OCI-LY1 (cell line): ENCODE data around the gene PA2G4.

Experiments used
- H2AFZ ChIP-seq: fragments of 200-600 bp; sonication (generic), shearing (Covaris generic); 2 replicates; pipeline ENCODE4 v1.6.0; 2014; ENCODE audit warnings: antibody characterized with exemption, mild to moderate bottlenecking, low read length
- H3F3A ChIP-seq: fragments of 200-600 bp; sonication (generic), shearing (Covaris generic); 2 replicates; pipeline ENCODE4 v1.6.0; 2014; ENCODE audit warnings: mild to moderate bottlenecking, antibody characterized with exemption, low read length, moderate library complexity; ENCODE audit not compliant: insufficient read depth
- H3K27ac ChIP-seq: fragments of 200-600 bp; sonication (generic); 2 replicates; pipeline ENCODE4 v1.5.1; 2014; ENCODE audit warnings: low read length, mixed run types, mild to moderate bottlenecking, low read depth; ENCODE audit not compliant: poor library complexity, severe bottlenecking
- H3K27me3 ChIP-seq: fragments of 200-600 bp; sonication (generic); 2 replicates; pipeline ENCODE4 v1.6.0; 2014; ENCODE audit warnings: antibody characterized with exemption, mild to moderate bottlenecking, low read length, moderate library complexity; ENCODE audit not compliant: insufficient read depth
- H3K36me3 ChIP-seq: fragments of 200-600 bp; sonication (generic); 2 replicates; pipeline ENCODE4 v1.6.1; 2014; ENCODE audit warnings: mild to moderate bottlenecking, antibody characterized with exemption, low read length, moderate library complexity, mixed read lengths; ENCODE audit not compliant: insufficient read depth
- H3K4me1 ChIP-seq: fragments of 200-600 bp; sonication (generic); 2 replicates; pipeline ENCODE4 v1.5.1; 2014; ENCODE audit warnings: mild to moderate bottlenecking, low read length, moderate library complexity; ENCODE audit not compliant: insufficient read depth, severe bottlenecking
- H3K4me2 ChIP-seq: fragments of 200-600 bp; sonication (generic), shearing (Covaris generic); 2 replicates; pipeline ENCODE4 v1.6.1; 2014; ENCODE audit warnings: low read length
- H3K4me3 ChIP-seq: fragments of 200-600 bp; sonication (generic); 2 replicates; pipeline ENCODE4 v1.5.1; 2014; ENCODE audit warnings: low read length, low read depth, mild to moderate bottlenecking, mixed read lengths; ENCODE audit not compliant: poor library complexity, severe bottlenecking
- H3K79me2 ChIP-seq: fragments of 200-600 bp; shearing (Covaris generic); 2 replicates; pipeline ENCODE4 v1.6.1; 2016; ENCODE audit warnings: mixed run types, low read length, mixed read lengths; ENCODE audit not compliant: insufficient read depth
- H3K9ac ChIP-seq: fragments of 200-600 bp; sonication (generic), shearing (Covaris generic); 2 replicates; pipeline ENCODE4 v1.6.1; 2014; ENCODE audit warnings: mild to moderate bottlenecking, low read length, mixed read lengths
- H3K9me2 ChIP-seq: fragments of 200-600 bp; sonication (generic), shearing (Covaris generic); 2 replicates; pipeline ENCODE4 v1.6.1; 2014; ENCODE audit warnings: low read depth, mild to moderate bottlenecking, low read length, mixed read lengths
- H3K9me3 ChIP-seq: fragments of 200-600 bp; shearing (Covaris generic); 2 replicates; pipeline ENCODE4 v1.6.1; 2014; ENCODE audit warnings: low read length, mixed read lengths
- H4K20me1 ChIP-seq: fragments of 200-600 bp; sonication (generic), shearing (Covaris generic); 2 replicates; pipeline ENCODE4 v1.6.0; 2016; ENCODE audit warnings: mild to moderate bottlenecking, low read length; ENCODE audit not compliant: insufficient read depth
- EZH2 ChIP-seq: fragments of 200-600 bp; sonication (generic), shearing (Covaris generic); IDR thresholded peaks from 2 replicates; pipeline ENCODE4 v1.8.0; 2017; ENCODE audit warnings: borderline replicate concordance, mixed run types, mild to moderate bottlenecking, antibody characterized with exemption, low read length, moderate library complexity, mixed read lengths
- TF ChIP-seq, protein P1 (sequence below): fragments of 200-600 bp; sonication (generic), shearing (Covaris generic); IDR thresholded peaks from 2 replicates; pipeline ENCODE4 v1.5.1; 2017; ENCODE audit warnings: mild to moderate bottlenecking, antibody characterized with exemption, low read length, moderate library complexity, mixed read lengths

PA2G4 gene

DNA sequence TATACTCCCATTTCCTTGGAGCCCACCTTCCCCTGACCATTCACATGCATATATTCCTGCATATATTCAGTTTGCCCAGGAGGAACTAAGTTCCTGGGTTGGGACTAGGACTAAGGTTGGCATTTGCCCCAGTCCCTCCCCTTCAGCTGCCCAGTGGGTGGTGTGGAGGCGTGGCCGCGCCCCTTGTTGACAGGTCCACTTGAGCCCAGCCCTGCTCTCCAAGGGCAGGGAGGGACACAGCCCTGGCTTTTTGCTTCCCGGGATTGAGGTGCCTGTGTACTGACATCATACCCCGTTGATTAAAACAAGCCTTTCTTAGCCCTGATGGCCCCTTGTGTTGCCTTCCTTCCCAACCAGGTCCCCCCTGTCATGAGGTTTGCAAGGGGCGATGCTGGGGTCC lies 17.1 kb upstream of the PA2G4 start:
- Histone ChIP-seq H3K9ac (no peak overlapping the region), H3K9me2 (no peaks in the 10 kb centered on the region), H3K27ac (no peak overlapping the region), H3K79me2 (no peaks in the 10 kb centered on the region), H3K9me3 (no peaks in the 10 kb centered on the region), H3F3A (no peaks in the 10 kb centered on the region), H3K36me3 (no peaks in the 10 kb centered on the region), H2AFZ (no peak overlapping the region), H3K27me3 (0 out of 2 replicates have a peak, but pooled peaks cover 2% of the 10 kb centered on the region), H3K4me3 (no peak overlapping the region), H3K4me1 (no peaks in the 10 kb centered on the region), H4K20me1 (no peaks in the 10 kb centered on the region), H3K4me2 (no peak overlapping the region)
- TF ChIP-seq, protein P1, sequence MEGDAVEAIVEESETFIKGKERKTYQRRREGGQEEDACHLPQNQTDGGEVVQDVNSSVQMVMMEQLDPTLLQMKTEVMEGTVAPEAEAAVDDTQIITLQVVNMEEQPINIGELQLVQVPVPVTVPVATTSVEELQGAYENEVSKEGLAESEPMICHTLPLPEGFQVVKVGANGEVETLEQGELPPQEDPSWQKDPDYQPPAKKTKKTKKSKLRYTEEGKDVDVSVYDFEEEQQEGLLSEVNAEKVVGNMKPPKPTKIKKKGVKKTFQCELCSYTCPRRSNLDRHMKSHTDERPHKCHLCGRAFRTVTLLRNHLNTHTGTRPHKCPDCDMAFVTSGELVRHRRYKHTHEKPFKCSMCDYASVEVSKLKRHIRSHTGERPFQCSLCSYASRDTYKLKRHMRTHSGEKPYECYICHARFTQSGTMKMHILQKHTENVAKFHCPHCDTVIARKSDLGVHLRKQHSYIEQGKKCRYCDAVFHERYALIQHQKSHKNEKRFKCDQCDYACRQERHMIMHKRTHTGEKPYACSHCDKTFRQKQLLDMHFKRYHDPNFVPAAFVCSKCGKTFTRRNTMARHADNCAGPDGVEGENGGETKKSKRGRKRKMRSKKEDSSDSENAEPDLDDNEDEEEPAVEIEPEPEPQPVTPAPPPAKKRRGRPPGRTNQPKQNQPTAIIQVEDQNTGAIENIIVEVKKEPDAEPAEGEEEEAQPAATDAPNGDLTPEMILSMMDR: no peak
- TF ChIP-seq EZH2: no peak

DNA sequence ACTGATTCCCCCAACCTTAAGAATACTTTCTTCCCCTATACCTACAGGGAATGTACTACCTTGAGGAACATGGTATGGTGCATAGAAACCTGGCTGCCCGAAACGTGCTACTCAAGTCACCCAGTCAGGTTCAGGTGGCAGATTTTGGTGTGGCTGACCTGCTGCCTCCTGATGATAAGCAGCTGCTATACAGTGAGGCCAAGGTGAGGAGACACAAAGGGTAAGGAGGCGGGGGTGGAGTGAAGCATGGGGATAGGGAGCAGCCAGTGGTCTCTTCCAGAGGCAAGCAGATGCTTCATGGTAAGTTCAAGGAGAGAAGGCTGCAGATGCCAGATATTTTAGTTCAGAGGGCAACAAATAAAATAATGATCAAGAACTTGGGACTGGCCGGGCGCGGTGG lies 6.6 kb upstream of the PA2G4 start:
- TF ChIP-seq, protein P1: no peak
- no peak for TF ChIP-seq EZH2
- Histone ChIP-seq H4K20me1 (no peaks in the 10 kb centered on the region), H3F3A (no peaks in the 10 kb centered on the region), H3K4me1 (no peaks in the 10 kb centered on the region), H3K79me2 (no peaks in the 10 kb centered on the region), H3K9ac (no peak overlapping the region), H3K4me3 (no peak overlapping the region), H3K27ac (no peak overlapping the region), H3K9me3 (no peaks in the 10 kb centered on the region), H3K36me3 (no peaks in the 10 kb centered on the region), H3K9me2 (no peaks in the 10 kb centered on the region), H3K27me3 (peaks cover 3% of the 10 kb centered on the region; the same call in 1 of the 2 replicates), H2AFZ (no peak overlapping the region), H3K4me2 (no peak overlapping the region)

DNA sequence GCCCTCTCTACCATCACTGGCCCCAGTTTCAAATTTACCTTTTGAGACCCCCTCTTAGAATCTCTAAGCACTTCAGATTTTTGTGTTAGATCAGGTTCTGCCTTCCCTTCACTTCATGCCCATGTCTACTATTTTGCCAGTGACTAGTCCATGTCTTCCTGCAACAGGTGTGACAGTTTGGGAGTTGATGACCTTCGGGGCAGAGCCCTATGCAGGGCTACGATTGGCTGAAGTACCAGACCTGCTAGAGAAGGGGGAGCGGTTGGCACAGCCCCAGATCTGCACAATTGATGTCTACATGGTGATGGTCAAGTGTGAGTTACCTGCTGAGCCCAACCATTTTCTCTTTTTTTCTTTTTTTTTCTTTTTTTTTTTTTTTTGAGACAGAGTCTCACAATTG lies 5.8 kb upstream of the PA2G4 start:
- no peak overlapping the region for H3K9ac ChIP-seq
- no peaks in the 10 kb centered on the region for H3K9me3 ChIP-seq
- H3F3A ChIP-seq: no peaks in the 10 kb centered on the region
- peaks cover 2% of the 10 kb centered on the region; the same call in 1 of the 2 replicates for H3K27me3 ChIP-seq
- H3K4me1 ChIP-seq: peaks cover 6% of the 10 kb centered on the region
- H3K79me2 ChIP-seq: no peaks in the 10 kb centered on the region
- H2AFZ ChIP-seq: no peak overlapping the region
- H4K20me1 ChIP-seq: no peaks in the 10 kb centered on the region
- H3K4me3 ChIP-seq: no peak overlapping the region
- H3K36me3 ChIP-seq: no peaks in the 10 kb centered on the region
- TF ChIP-seq EZH2: no peak
- TF ChIP-seq, protein P1: no peak
- no peaks in the 10 kb centered on the region for H3K9me2 ChIP-seq
- H3K4me2 ChIP-seq: no peak overlapping the region
- no peak overlapping the region for H3K27ac ChIP-seq
